HepG2 (cell line): Measurements from ENCODE around the gene PIK3R5. TPM values are rescaled to one million over a fixed set of nuclear protein-coding genes. Genes with fewer than 3 reads are reported as not detected.

ENCODE experiments used
- ATAC-seq: fragments of 200-7000 bp; cut with Tn5 transposase; 3 replicates; pipeline ENCODE4 v1.9.1; 2020; ENCODE audit warnings: mild to moderate bottlenecking, moderate library complexity
- BruUV-seq: library from RNA; stranded (reverse); fragments of 400-500 nt; replicated peaks from 2 replicates; lab custom pipeline; 2021; lab: Mats Ljungman, UMichigan
- CTCF ChIA-PET: fragments of 300-600 bp; formaldehyde crosslinking; extraction: SDS; loops from one replicate; lab custom pipeline; 2021; ENCODE audit warnings: low total read pairs, inconsistent platforms, low intra/inter-chr PET ratio; lab: Yijun Ruan, JAX
- POLR2A ChIA-PET: fragments of 350-600 bp; sonication (Branson Sonifier 250); formaldehyde crosslinking; loops from one replicate; lab custom pipeline; 2020; ENCODE audit warnings: antibody characterized with exemption, inconsistent platforms; lab: Yijun Ruan, JAX
- DNase-seq: peaks from one replicate; pipeline ENCODE4 v3.0.0-alpha.2; 2015; ENCODE audit warnings: low spot score
- FAIRE-seq: peaks from 3 replicates; lab custom pipeline; 2011; peaks lifted over from hg19 to GRCh38; lab: Jason Lieb, UNC
- H2AFZ ChIP-seq: one replicate; pipeline ENCODE4 v1.6.1; 2011; ENCODE audit warnings: low read length, inconsistent platforms
- H3K27ac ChIP-seq: fragments of 300-600 bp; 3 replicates; pipeline ENCODE4 v1.8.0; 2011; ENCODE audit warnings: mixed run types, mild to moderate bottlenecking, mixed read lengths, low read length, inconsistent platforms; ENCODE audit not compliant: insufficient read depth; ENCODE audit errors: extremely low read length
- H3K27me3 ChIP-seq, 2 experiments: fragments of 200-600 bp in 1 of 2; 2 replicates in 1 of 2; 3 replicates in 1 of 2; pipeline versions ENCODE4 v1.6.0 to v1.8.0; 2011; ENCODE audit warnings: low read length in 2 of 2, mild to moderate bottlenecking in 2 of 2, moderate library complexity in 2 of 2, inconsistent platforms in 1 of 2; ENCODE audit not compliant: insufficient read depth in 2 of 2, control insufficient read depth in 1 of 2
- H3K36me3 ChIP-seq, 2 experiments: fragments of 200-600 bp in 1 of 2; replicated peaks in 1 of 2; 2 replicates in 1 of 2; 3 replicates in 1 of 2; pipeline versions ENCODE4 v1.5.1 to v1.8.0; 2011; ENCODE audit warnings: low read length in 2 of 2, inconsistent platforms in 1 of 2; ENCODE audit not compliant: insufficient read depth in 2 of 2, control insufficient read depth in 1 of 2
- H3K4me1 ChIP-seq: 2 replicates; pipeline ENCODE4 v1.5.1; 2012; ENCODE audit warnings: low read length, inconsistent platforms; ENCODE audit not compliant: insufficient read depth
- H3K4me2 ChIP-seq: 2 replicates; pipeline ENCODE4 v1.6.0; 2011; ENCODE audit warnings: low read depth, low read length, inconsistent platforms
- H3K4me3 ChIP-seq, 3 experiments: fragments of 200-600 bp in 1 of 3; sonication (generic), shearing (Covaris generic) in 1 of 3; replicated peaks in 1 of 3; 2 replicates each; pipeline ENCODE4 v1.5.1; 2011 to 2016; ENCODE audit warnings: low read length in 3 of 3, inconsistent platforms in 2 of 3, low read depth in 2 of 3, mild to moderate bottlenecking in 2 of 3, control low read depth in 1 of 3, mixed read lengths in 1 of 3; ENCODE audit not compliant: insufficient read depth in 1 of 3
- H3K79me2 ChIP-seq: one replicate; pipeline ENCODE4 v1.6.1; 2011; ENCODE audit warnings: low read length, inconsistent platforms; ENCODE audit not compliant: insufficient read depth
- H3K9ac ChIP-seq: 2 replicates; pipeline ENCODE4 v1.6.0; 2011; ENCODE audit warnings: mild to moderate bottlenecking, low read depth, low read length, inconsistent platforms; ENCODE audit not compliant: insufficient read depth
- H3K9me3 ChIP-seq: 2 replicates; pipeline ENCODE4 v1.5.1; 2012; ENCODE audit warnings: mild to moderate bottlenecking, low read length
- H4K20me1 ChIP-seq: 2 replicates; pipeline ENCODE4 v1.6.0; 2011; ENCODE audit warnings: inconsistent platforms, mild to moderate bottlenecking, low read length, moderate library complexity; ENCODE audit not compliant: insufficient read depth
- BRD4 ChIP-seq: sonication (generic); formaldehyde crosslinking; IDR thresholded peaks from 2 replicates; pipeline ENCODE4 v1.4.0; 2020; ENCODE audit warnings: missing genetic modification reagents
- CCAR2 ChIP-seq: fragments of 200-400 bp; formaldehyde crosslinking; optimal IDR thresholded peaks from 2 replicates; pipeline ENCODE3; 2018; ENCODE audit warnings: low read depth, mild to moderate bottlenecking, low read length, moderate library complexity
- FOXK1 ChIP-seq: sonication (generic); formaldehyde crosslinking; IDR thresholded peaks from 2 replicates; pipeline ENCODE4 v1.4.0; 2020; ENCODE audit warnings: low read depth, missing genetic modification reagents, borderline replicate concordance
- PITX1 ChIP-seq: sonication (generic); formaldehyde crosslinking; IDR thresholded peaks from 2 replicates; pipeline ENCODE4 v1.5.1; 2020; ENCODE audit warnings: mild to moderate bottlenecking, missing genetic modification reagents
- RFX5 ChIP-seq: IDR thresholded peaks from 2 replicates; pipeline ENCODE4 v1.6.1; 2011; ENCODE audit warnings: low read depth, low read length, improper control_type of control experiment
- SIX4 ChIP-seq: sonication (generic); formaldehyde crosslinking; IDR thresholded peaks from 2 replicates; pipeline ENCODE4 v1.4.0; 2020; ENCODE audit warnings: missing genetic modification reagents
- THAP11 ChIP-seq: IDR thresholded peaks from 2 replicates; pipeline ENCODE4 v1.6.1; 2016; ENCODE audit warnings: missing biosample characterization, missing genetic modification reagents
- ZNF143 ChIP-seq: sonication (generic); formaldehyde crosslinking; IDR thresholded peaks from 2 replicates; pipeline ENCODE4 v1.4.0; 2020; ENCODE audit warnings: missing genetic modification reagents
- ZNF83 ChIP-seq: sonication (generic); formaldehyde crosslinking; IDR thresholded peaks from 2 replicates; pipeline ENCODE4 v1.4.0; 2020; ENCODE audit warnings: missing genetic modification reagents, mild to moderate bottlenecking, borderline replicate concordance
- WGBS: methylation state at CpG from one replicate; pipeline ENCODE4 v1.1.6; 2017; ENCODE audit warnings: low lambda C conversion rate; 5-methylcytosine and 5-hydroxymethylcytosine counted together
- in situ Hi-C: cut with HindIII; loops from 2 replicates; pipeline ENCODE4 v1.10.0; 2017; ENCODE audit warnings: low pct_unique_long_range_greater_than_20kb; ENCODE audit not compliant: extremely low pct_ligation_motif_present
- intact Hi-C: fragments of 100-400 bp; cut with micrococcal nuclease; formaldehyde crosslinking; loops from one replicate; pipeline ENCODE4 v1.10.0; 2022; ENCODE audit not compliant: unreplicated experiment
- polyA plus RNA-seq, 8 experiments: library from polyadenylated mRNA; depleted of rRNA in 3 of 8; stranded (reverse) in 7 of 8; unstranded in 1 of 8; fragments of >200 nt; fragmentation: Illumina TruSeq in 4 of 8; extraction: Trizol in 4 of 8; gene quantifications; 2 replicates each; pipeline versions ENCODE4 v1.2.1 to v1.2.3, GENCODE V29; 2011 to 2016; ENCODE audit warnings: low read depth in 4 of 8, missing spikeins in 1 of 8, mixed read lengths in 1 of 8; ENCODE audit not compliant: insufficient read depth in 1 of 8
- total RNA-seq, 5 experiments: library from RNA; depleted of rRNA; stranded (reverse); fragments of >200 nt; fragmentation: Illumina TruSeq; extraction: Trizol; gene quantifications; 2 replicates each; pipeline ENCODE4 v1.2.3, GENCODE V29; 2016; ENCODE audit warnings: low read depth in 1 of 5
- TF ChIP-seq, protein P1 (sequence below): sonication (generic); formaldehyde crosslinking; IDR thresholded peaks from 2 replicates; pipeline ENCODE4 v1.4.0; 2020; ENCODE audit warnings: mild to moderate bottlenecking, low read depth, missing genetic modification reagents
- TF ChIP-seq, protein P2 (sequence below), 2 experiments: sonication (generic) in 1 of 2; formaldehyde crosslinking in 1 of 2; IDR thresholded peaks; 2 replicates each; pipeline versions ENCODE4 v1.4.0 to v1.6.1; 2018 to 2020; ENCODE audit warnings: missing genetic modification reagents in 2 of 2, borderline replicate concordance in 1 of 2, low read depth in 1 of 2, mild to moderate bottlenecking in 1 of 2, missing biosample characterization in 1 of 2

The PIK3R5 gene
- total and polyA plus RNA-seq, 2 of the 13 experiments (the other 11 are each of a cell fraction or from before 2014, with no cell fraction given), result not detected

DNA sequence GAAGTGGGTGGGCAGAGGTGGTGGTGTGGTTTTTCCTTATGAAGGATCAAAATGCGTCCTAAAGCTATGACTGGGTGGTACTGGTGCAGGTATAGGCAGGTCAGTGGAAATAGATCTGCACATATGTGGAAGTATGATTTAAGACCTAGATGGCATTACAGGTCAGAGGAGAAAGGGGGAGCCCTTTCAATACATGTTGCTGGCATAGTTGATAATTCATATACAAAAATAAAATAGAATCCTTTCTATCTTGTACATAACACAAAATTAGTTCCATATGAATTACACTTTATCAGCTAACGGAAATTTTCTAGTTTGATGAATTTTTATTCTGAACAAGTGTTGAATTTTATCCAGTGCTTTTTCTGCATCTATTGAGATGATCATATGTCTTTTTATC lies 20.8 kb upstream of the PIK3R5 start:
- Histone ChIP-seq H3K4me2 (no peak overlapping the region), H3K4me1 (no peaks in the 10 kb centered on the region), H3K27ac (no peak overlapping the region), H3K36me3 (no peaks in the 10 kb centered on the region), H3K9me3 (no peaks in the 10 kb centered on the region), H4K20me1 (no peaks in the 10 kb centered on the region), H3K27me3 (peaks cover 0 to 3% of the 10 kb centered on the region in 2 experiments; a peak in 1 of 5 replicates), H3K9ac (no peak overlapping the region)
- FAIRE-seq, result no peak
- POLR2A ChIA-PET, result no interaction called here
- intact Hi-C loops, result no loop called here
- DNase-seq, result no peak
- no TSS peak for BruUV-seq
- ATAC-seq, result no peak
- TF ChIP-seq, protein P1, sequence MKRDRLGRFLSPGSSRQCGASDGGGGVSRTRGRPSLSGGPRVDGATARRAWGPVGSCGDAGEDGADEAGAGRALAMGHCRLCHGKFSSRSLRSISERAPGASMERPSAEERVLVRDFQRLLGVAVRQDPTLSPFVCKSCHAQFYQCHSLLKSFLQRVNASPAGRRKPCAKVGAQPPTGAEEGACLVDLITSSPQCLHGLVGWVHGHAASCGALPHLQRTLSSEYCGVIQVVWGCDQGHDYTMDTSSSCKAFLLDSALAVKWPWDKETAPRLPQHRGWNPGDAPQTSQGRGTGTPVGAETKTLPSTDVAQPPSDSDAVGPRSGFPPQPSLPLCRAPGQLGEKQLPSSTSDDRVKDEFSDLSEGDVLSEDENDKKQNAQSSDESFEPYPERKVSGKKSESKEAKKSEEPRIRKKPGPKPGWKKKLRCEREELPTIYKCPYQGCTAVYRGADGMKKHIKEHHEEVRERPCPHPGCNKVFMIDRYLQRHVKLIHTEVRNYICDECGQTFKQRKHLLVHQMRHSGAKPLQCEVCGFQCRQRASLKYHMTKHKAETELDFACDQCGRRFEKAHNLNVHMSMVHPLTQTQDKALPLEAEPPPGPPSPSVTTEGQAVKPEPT, result no peak
- TF ChIP-seq ZNF83 (CRISPR knock-in tag) (no peak), SIX4 (CRISPR knock-in tag) (no peak), THAP11 (no peak), ZNF143 (CRISPR knock-in tag) (no peak), PITX1 (CRISPR knock-in tag) (no peak), BRD4 (no peak), RFX5 (no peak), CCAR2 (no peak), FOXK1 (no peak)
- TF ChIP-seq, protein P2, sequence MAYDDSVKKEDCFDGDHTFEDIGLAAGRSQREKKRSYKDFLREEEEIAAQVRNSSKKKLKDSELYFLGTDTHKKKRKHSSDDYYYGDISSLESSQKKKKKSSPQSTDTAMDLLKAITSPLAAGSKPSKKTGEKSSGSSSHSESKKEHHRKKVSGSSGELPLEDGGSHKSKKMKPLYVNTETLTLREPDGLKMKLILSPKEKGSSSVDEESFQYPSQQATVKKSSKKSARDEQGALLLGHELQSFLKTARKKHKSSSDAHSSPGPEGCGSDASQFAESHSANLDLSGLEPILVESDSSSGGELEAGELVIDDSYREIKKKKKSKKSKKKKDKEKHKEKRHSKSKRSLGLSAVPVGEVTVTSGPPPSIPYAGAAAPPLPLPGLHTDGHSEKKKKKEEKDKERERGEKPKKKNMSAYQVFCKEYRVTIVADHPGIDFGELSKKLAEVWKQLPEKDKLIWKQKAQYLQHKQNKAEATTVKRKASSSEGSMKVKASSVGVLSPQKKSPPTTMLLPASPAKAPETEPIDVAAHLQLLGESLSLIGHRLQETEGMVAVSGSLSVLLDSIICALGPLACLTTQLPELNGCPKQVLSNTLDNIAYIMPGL (CRISPR knock-in tag; IDR thresholded peaks at IDR 0.05; ENCODE audit: borderline replicate concordance in 1 of 2, low read depth in 1 of 2), result no peak
- TF ChIP-seq, all 625 proteins: peak for 0
- in situ Hi-C loops, result loop anchor here (25.0 kb wide), 1 partner anchor 301 kb away; no protein-coding TSS in a partner anchor
- CTCF ChIA-PET, result no interaction called here
- Histone ChIP-seq H3K79me2 (no peaks in the 10 kb centered on the region), H2AFZ (no peak overlapping the region), H3K4me3 (no peak overlapping the region)
- 51% methylated on average over 2 of the region's 2 CpGs for WGBS
